IMR-90 (cell line): ENCODE data around the gene SLC25A14. TPM values are rescaled to one million over a fixed set of nuclear protein-coding genes. Genes with fewer than 3 reads are reported as not detected.
"Not testable (repeated sequence)": the region's sequence is repeated elsewhere in the genome, so short reads cannot be mapped to it uniquely, and the experiment has no call there.

ENCODE experiments used
- ATAC-seq: fragments of 200-7000 bp; cut with Tn5 transposase; 2 replicates; pipeline ENCODE4 v1.9.1; 2020; ENCODE audit warnings: low read depth, mild to moderate bottlenecking, moderate library complexity
- BruUV-seq: library from RNA; stranded (reverse); fragments of 400-500 nt; replicated peaks from 2 replicates; lab custom pipeline; 2021; lab: Mats Ljungman, UMichigan
- CTCF ChIA-PET: fragments of 300-600 bp; formaldehyde crosslinking; extraction: SDS; loops from one replicate; lab custom pipeline; 2021; ENCODE audit warnings: antibody characterized with exemption; lab: Yijun Ruan, JAX
- POLR2A ChIA-PET: fragments of 300-600 bp; sonication (Branson Sonifier 250); formaldehyde crosslinking; loops from one replicate; lab custom pipeline; 2022; ENCODE audit warnings: antibody characterized with exemption; ENCODE audit not compliant: unreplicated experiment; lab: Charles Lee
- DNase-seq: peaks from one replicate; pipeline ENCODE4 v3.0.0; 2013
- H2AFZ ChIP-seq: replicated peaks from 2 replicates; pipeline ENCODE3; 2013; ENCODE audit warnings: low read length, mild to moderate bottlenecking; ENCODE audit not compliant: poor library complexity
- H2AK5ac ChIP-seq: 2 replicates; pipeline ENCODE4 v1.6.1; 2013; ENCODE audit warnings: low read depth, low read length, inconsistent platforms
- H2AK9ac ChIP-seq: replicated peaks from 2 replicates; pipeline ENCODE3; 2013; ENCODE audit warnings: mild to moderate bottlenecking, low read depth, low read length, moderate library complexity; ENCODE audit not compliant: poor library complexity
- H2BK120ac ChIP-seq: 2 replicates; pipeline ENCODE4 v1.6.1; 2013; ENCODE audit warnings: low read depth, low read length, inconsistent platforms
- H2BK15ac ChIP-seq: 3 replicates; pipeline ENCODE4 v1.6.1; 2013; ENCODE audit warnings: low read depth, low read length, inconsistent platforms
- H2BK20ac ChIP-seq: 2 replicates; pipeline ENCODE4 v1.6.1; 2013; ENCODE audit warnings: low read depth, mild to moderate bottlenecking, inconsistent platforms, low read length, moderate library complexity
- H2BK5ac ChIP-seq: 2 replicates; pipeline ENCODE4 v1.6.1; 2013; ENCODE audit warnings: mild to moderate bottlenecking, low read depth, low read length, inconsistent platforms; ENCODE audit not compliant: poor library complexity, severe bottlenecking
- H3K14ac ChIP-seq: replicated peaks from 2 replicates; pipeline ENCODE4 v1.6.1; 2013; ENCODE audit warnings: low read depth, low read length, inconsistent platforms
- H3K18ac ChIP-seq: 2 replicates; pipeline ENCODE4 v1.6.1; 2013; ENCODE audit warnings: low read depth, low read length, control low read depth
- H3K23ac ChIP-seq: 2 replicates; pipeline ENCODE4 v1.6.1; 2013; ENCODE audit warnings: low read depth, low read length, inconsistent platforms
- H3K27ac ChIP-seq: 2 replicates; pipeline ENCODE4 v1.5.1; 2013; ENCODE audit warnings: mild to moderate bottlenecking, control low read depth, low read length; ENCODE audit not compliant: insufficient read depth
- H3K27me3 ChIP-seq: 2 replicates; pipeline ENCODE4 v1.6.1; 2013; ENCODE audit warnings: low read length; ENCODE audit not compliant: control insufficient read depth, insufficient read depth
- H3K36me3 ChIP-seq: 2 replicates; pipeline ENCODE4 v1.6.1; 2013; ENCODE audit warnings: low read length, mixed read lengths; ENCODE audit not compliant: control insufficient read depth, insufficient read depth
- H3K4ac ChIP-seq: 2 replicates; pipeline ENCODE4 v1.6.1; 2013; ENCODE audit warnings: low read depth, low read length, inconsistent platforms
- H3K4me1 ChIP-seq: 2 replicates; pipeline ENCODE4 v1.6.1; 2013; ENCODE audit warnings: low read length, mixed read lengths; ENCODE audit not compliant: control insufficient read depth, insufficient read depth
- H3K4me2 ChIP-seq: 2 replicates; pipeline ENCODE4 v1.6.1; 2013; ENCODE audit warnings: low read depth, mild to moderate bottlenecking, control low read depth, low read length, moderate library complexity
- H3K4me3 ChIP-seq: 2 replicates; pipeline ENCODE4 v1.5.1; 2013; ENCODE audit warnings: low read depth, mild to moderate bottlenecking, control low read depth, low read length, moderate library complexity; ENCODE audit not compliant: insufficient read depth
- H3K56ac ChIP-seq: 2 replicates; pipeline ENCODE4 v1.6.1; 2013; ENCODE audit warnings: low read length, inconsistent platforms; ENCODE audit not compliant: insufficient read depth; ENCODE audit errors: extremely low read depth
- H3K79me1 ChIP-seq, 2 experiments: 2 replicates each; pipeline ENCODE4 v1.6.1; 2013; ENCODE audit warnings: low read length in 2 of 2, inconsistent platforms in 1 of 2, low read depth in 1 of 2
- H3K9ac ChIP-seq: 2 replicates; pipeline ENCODE4 v1.6.1; 2013; ENCODE audit warnings: low read depth, low read length, control low read depth
- H3K9me1 ChIP-seq: 2 replicates; pipeline ENCODE4 v1.6.1; 2013; ENCODE audit warnings: low read length, inconsistent platforms; ENCODE audit not compliant: insufficient read depth
- H3K9me3 ChIP-seq: 2 replicates; pipeline ENCODE4 v1.6.1; 2013; ENCODE audit warnings: low read length; ENCODE audit not compliant: control insufficient read depth, insufficient read depth
- H4K20me1 ChIP-seq: 2 replicates; pipeline ENCODE4 v1.6.1; 2013; ENCODE audit warnings: low read length, inconsistent platforms; ENCODE audit not compliant: insufficient read depth
- H4K5ac ChIP-seq: 2 replicates; pipeline ENCODE4 v1.6.1; 2013; ENCODE audit warnings: mild to moderate bottlenecking, low read depth, low read length, control low read depth
- H4K8ac ChIP-seq, 2 experiments: 2 replicates each; pipeline ENCODE4 v1.6.1; 2013; ENCODE audit warnings: low read depth in 2 of 2, low read length in 2 of 2, control low read depth in 1 of 2, inconsistent platforms in 1 of 2
- H4K91ac ChIP-seq: 2 replicates; pipeline ENCODE4 v1.6.1; 2013; ENCODE audit warnings: low read depth, low read length, inconsistent platforms; ENCODE audit not compliant: insufficient read depth
- CHD1 ChIP-seq: IDR thresholded peaks from 2 replicates; pipeline ENCODE4 v1.6.1; 2012; ENCODE audit warnings: low read depth, low read length, improper control_type of control experiment
- WGBS, 2 experiments: methylation state at CpG; one replicate each; pipeline versions ENCODE4 v1.1.5 to v1.1.7; 2013; ENCODE audit warnings: missing lambda C conversion rate in 2 of 2; ENCODE audit not compliant: insufficient read length in 1 of 2; ENCODE audit errors: extremely low coverage in 2 of 2; 5-methylcytosine and 5-hydroxymethylcytosine counted together
- dilution Hi-C: fragments of 300-500 bp; cut with HindIII; formaldehyde crosslinking; loops from one replicate; pipeline ENCODE4 v1.14.3; 2018; ENCODE audit warnings: low sequenced_read_pairs; ENCODE audit not compliant: unreplicated experiment
- in situ Hi-C: fragments of 300-500 bp; cut with MboI; formaldehyde crosslinking; loops from 3 replicates; pipeline ENCODE4 v1.14.3; 2019; ENCODE audit warnings: low sequenced_read_pairs, inconsistent platforms, mixed read lengths
- intact Hi-C: fragments of 100-400 bp; cut with micrococcal nuclease; formaldehyde crosslinking; loops from 2 replicates; pipeline ENCODE4 v1.10.0; 2022
- polyA plus RNA-seq, 3 experiments: library from polyadenylated mRNA; depleted of rRNA; stranded (reverse); fragments of >200 nt; gene quantifications; 2 replicates each; pipeline ENCODE4 v1.2.3, GENCODE V29; 2012; ENCODE audit warnings: low replicate concordance in 1 of 3
- total RNA-seq: library from RNA; depleted of rRNA; stranded (reverse); fragments of >200 nt; gene quantifications from 2 replicates; pipeline ENCODE4 v1.2.3, GENCODE V29; 2012

SLC25A14 gene
- total and polyA plus RNA-seq, 2 of the 4 experiments (the other 2 are of a cell fraction), result 13.8 TPM

DNA sequence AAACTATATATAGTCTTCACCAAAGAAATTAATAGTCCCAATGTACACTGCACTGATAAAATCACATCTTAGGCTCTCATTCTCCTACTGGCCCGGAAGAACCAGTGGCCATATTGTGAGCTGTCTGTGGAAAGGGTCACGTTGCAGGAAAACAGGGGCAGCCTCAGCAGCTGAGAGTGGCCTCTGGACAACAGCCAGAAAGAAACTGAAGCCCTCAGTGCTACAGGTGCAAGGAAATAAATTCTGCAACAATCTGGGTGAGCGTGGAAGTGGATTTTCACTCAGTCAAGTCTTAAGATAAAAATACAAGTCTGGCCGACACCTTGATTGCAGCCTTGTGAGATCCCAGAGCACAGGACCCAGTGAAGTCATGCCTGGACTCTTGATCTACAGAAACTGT lies 3.2 kb upstream of the SLC25A14 start:
- Histone ChIP-seq H4K91ac (no peak overlapping the region), H2BK120ac (no peak overlapping the region)

GRCh38 chrX:130338869-130339268 lies 850 bp upstream of the SLC25A14 start:
- intact Hi-C loops, result loop anchor here (2.0 kb wide), 1 partner anchor 70 kb away; the partner anchor contains the start of gene ZNF280C
- H3K14ac ChIP-seq, H4K20me1 ChIP-seq, H3K4ac ChIP-seq, H4K5ac ChIP-seq, H2AFZ ChIP-seq, H2BK15ac ChIP-seq, H3K23ac ChIP-seq, H3K9me1 ChIP-seq, in situ Hi-C loops, H3K4me2 ChIP-seq, H3K56ac ChIP-seq, dilution Hi-C loops, BruUV-seq, ATAC-seq, H2BK20ac ChIP-seq, H3K9ac ChIP-seq, H3K4me1 ChIP-seq, H3K79me1 ChIP-seq, H2AK9ac ChIP-seq, H3K18ac ChIP-seq, POLR2A ChIA-PET, H3K27me3 ChIP-seq, H2BK120ac ChIP-seq, H4K8ac ChIP-seq, H2AK5ac ChIP-seq, H3K4me3 ChIP-seq, H3K27ac ChIP-seq, H4K91ac ChIP-seq, H3K9me3 ChIP-seq, H3K36me3 ChIP-seq, DNase-seq, H2BK5ac ChIP-seq: not testable (repeated sequence)
- WGBS, 2 experiments, result 70% methylated on average over 2 of the region's 8 CpGs; no CpG with 5 or more reads in 1 of the 2 experiments
- CTCF ChIA-PET, result interaction anchor here (0.7 kb wide), 1 partner anchor 265 kb away, joined by 3 read pairs; no protein-coding TSS in a partner anchor

More for the DNA sequence above, 3.2 kb upstream of the SLC25A14 start:
- no TSS peak for BruUV-seq
- Histone ChIP-seq H2BK20ac (no peak overlapping the region), H3K14ac (no peak overlapping the region), H2AK5ac (no peak overlapping the region), H3K4me2 (no peak overlapping the region), H4K20me1 (no peaks in the 10 kb centered on the region), H3K9me1 (no peaks in the 10 kb centered on the region), H3K18ac (no peak overlapping the region), H3K9ac (no peak overlapping the region), H3K4ac (no peak overlapping the region), H3K79me1 (peaks cover 0 to 5% of the 10 kb centered on the region in 2 experiments; a peak in 3 of 4 replicates), H2BK5ac (no peak overlapping the region), H3K4me3 (no peak overlapping the region), H3K36me3 (no peaks in the 10 kb centered on the region), H3K9me3 (no peaks in the 10 kb centered on the region), H3K27ac (no peak overlapping the region), H3K23ac (no peak overlapping the region), H3K27me3 (peaks cover 2% of the 10 kb centered on the region; the same call in 1 of the 2 replicates), H4K5ac (no peak overlapping the region), H3K4me1 (no peaks in the 10 kb centered on the region), H2AFZ (no peak overlapping the region), H3K56ac (no peak overlapping the region), H4K8ac (no peak overlapping the region), H2AK9ac (no peak overlapping the region), H2BK15ac (no peak overlapping the region)
- 80% methylated on average over 1 of the region's 4 CpGs; no CpG with 5 or more reads in 1 of the 2 experiments for WGBS, 2 experiments
- ATAC-seq (no peak), DNase-seq (no peak)
- ChIA-PET POLR2A (no interaction called here), CTCF (no interaction called here)
- no peak for TF ChIP-seq CHD1
- intact Hi-C loops (no loop called here), in situ Hi-C loops (no loop called here), dilution Hi-C loops (no loop called here)
